ENCODE results near the gene SLC4A11.

- TF ChIP-seq EZH2 (IDR thresholded peaks at IDR 0.05; ENCODE audit: low read length) (no peak), CTCF (optimal IDR thresholded peaks at IDR 0.05 in 1 of 3, IDR thresholded peaks at IDR 0.05 in 1 of 3, conservative IDR thresholded peaks at IDR 0.05 in 1 of 3; ENCODE audit: extremely low read depth in 1 of 3, insufficient read depth in 2 of 3, low read length in 3 of 3) (no peak)
Observed at GRCh38 chr20:3235666-3236324, 3.2 kb downstream of the SLC4A11 start.

All from keratinocyte (primary cell).